Glomerular visceral epithelial cell (primary cell): ENCODE results near the gene C9orf152.
"Not testable (repeated sequence)": the region's sequence is repeated elsewhere in the genome, so short reads cannot be mapped to it uniquely, and the experiment has no call there.

Source experiments
- DNase-seq: peaks from one replicate; pipeline ENCODE4 v3.0.0-alpha.2; 2016; ENCODE audit errors: extremely low spot score

Gene C9orf152

GRCh38 chr9:110214586-110215355 lies 6.8 kb upstream of the C9orf152 start:
- no peak for DNase-seq

GRCh38 chr9:110214090-110214489 lies 6.1 kb upstream of the C9orf152 start:
- no peak for DNase-seq

GRCh38 chr9:110213413-110214044 lies 5.6 kb upstream of the C9orf152 start:
- no peak for DNase-seq

- DNase-seq, result no peak
Measured at GRCh38 chr9:110207071-110207641, 803 bp downstream of the C9orf152 start.

- DNase-seq, result no peak
Measured at GRCh38 chr9:110206389-110206788, 1.6 kb downstream of the C9orf152 start.

GRCh38 chr9:110205612-110206011 lies 2.3 kb downstream of the C9orf152 start:
- not testable (repeated sequence) for DNase-seq

- no peak for DNase-seq
Measured at GRCh38 chr9:110202232-110202631, 5.7 kb downstream of the C9orf152 start.

GRCh38 chr9:110199643-110200042 lies 8.3 kb downstream of the C9orf152 start:
- DNase-seq, result no peak

GRCh38 chr9:110198357-110198756 lies 9.6 kb downstream of the C9orf152 start:
- no peak for DNase-seq

- no peak for DNase-seq
Measured at GRCh38 chr9:110197330-110198187, 10.4 kb downstream of the C9orf152 start.

- DNase-seq, result not testable (repeated sequence)
Measured at GRCh38 chr9:110196084-110196499, 11.9 kb downstream of the C9orf152 start.

GRCh38 chr9:110192531-110193261 lies 15.3 kb downstream of the C9orf152 start:
- DNase-seq, result peak; percentile 46

- DNase-seq, result no peak
Measured at GRCh38 chr9:110191615-110192014, 16.3 kb downstream of the C9orf152 start.

GRCh38 chr9:110189559-110190320 lies 18.2 kb downstream of the C9orf152 start:
- no peak for DNase-seq

- no peak for DNase-seq
Measured at GRCh38 chr9:110188991-110189390, 19.0 kb downstream of the C9orf152 start.

GRCh38 chr9:110188101-110188500 lies 19.9 kb downstream of the C9orf152 start:
- no peak for DNase-seq

- DNase-seq, result no peak
Measured at GRCh38 chr9:110187126-110187525, 20.8 kb downstream of the C9orf152 start.

GRCh38 chr9:110186254-110186653 lies 21.7 kb downstream of the C9orf152 start:
- DNase-seq, result no peak

- DNase-seq, result no peak
Measured at GRCh38 chr9:110185806-110186205, 22.2 kb downstream of the C9orf152 start.
